SKM-1 treated with dmso at 0.1 percent for 144 hours (cell line): ENCODE results near the gene ZSCAN16.

ENCODE experiments used
- DNase-seq: peaks from one replicate; lab custom pipeline; 2025; ENCODE audit not compliant: unreplicated experiment; lab: John Stamatoyannopoulos, UW

Gene ZSCAN16

DNA sequence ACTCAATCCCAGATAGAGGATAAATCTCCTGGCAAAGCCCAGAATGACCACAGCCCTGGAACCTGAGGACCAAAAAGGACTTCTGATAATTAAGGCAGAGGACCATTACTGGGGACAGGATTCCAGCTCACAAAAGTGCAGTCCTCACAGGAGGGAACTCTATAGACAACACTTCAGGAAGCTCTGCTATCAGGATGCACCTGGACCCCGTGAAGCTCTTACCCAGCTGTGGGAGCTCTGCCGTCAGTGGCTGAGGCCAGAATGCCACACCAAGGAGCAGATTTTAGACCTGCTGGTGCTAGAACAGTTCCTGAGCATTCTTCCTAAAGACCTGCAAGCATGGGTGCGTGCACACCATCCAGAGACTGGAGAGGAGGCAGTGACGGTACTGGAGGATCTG is 992 bp downstream of the ZSCAN16 start:
- no peak for DNase-seq

DNA sequence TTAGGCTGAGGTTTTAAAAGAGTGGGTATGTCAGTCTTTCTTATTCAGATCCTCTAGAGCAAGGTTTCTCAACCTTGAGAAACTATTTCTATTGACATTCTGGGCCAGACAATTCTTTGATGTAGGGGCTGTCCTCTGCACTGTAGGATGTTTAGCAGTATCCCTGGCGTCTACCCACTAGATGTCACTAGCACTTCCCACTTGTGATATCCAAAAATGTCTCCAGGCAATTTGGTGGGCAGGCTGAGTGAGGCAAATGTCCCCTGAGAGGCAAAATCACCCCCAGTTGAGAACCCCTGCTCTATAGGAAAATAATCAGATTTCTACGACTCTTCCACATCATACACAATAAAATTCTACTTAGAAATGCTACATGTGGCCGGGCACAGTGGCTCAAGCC is 9.6 kb downstream of the ZSCAN16 start:
- DNase-seq: peak; percentile 22

DNA sequence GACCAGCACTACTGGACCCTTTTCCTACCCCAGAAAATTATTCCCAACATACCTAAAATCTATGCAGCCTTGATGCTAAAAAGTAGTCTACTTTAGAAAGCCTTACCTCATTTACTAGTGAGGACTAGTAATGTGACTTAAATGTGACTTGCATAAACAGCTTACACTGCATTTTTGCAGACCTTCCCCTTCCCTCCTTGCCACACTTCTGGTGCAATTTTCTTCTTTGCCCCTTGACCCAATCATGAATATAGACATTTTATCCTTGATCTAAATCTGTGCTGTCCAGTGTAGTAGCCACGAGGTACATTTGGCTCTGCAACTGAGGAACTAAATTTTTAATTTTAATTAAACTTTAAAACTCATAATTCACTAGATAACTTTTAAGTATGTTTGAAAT is 10.3 kb downstream of the ZSCAN16 start:
- no peak for DNase-seq

DNA sequence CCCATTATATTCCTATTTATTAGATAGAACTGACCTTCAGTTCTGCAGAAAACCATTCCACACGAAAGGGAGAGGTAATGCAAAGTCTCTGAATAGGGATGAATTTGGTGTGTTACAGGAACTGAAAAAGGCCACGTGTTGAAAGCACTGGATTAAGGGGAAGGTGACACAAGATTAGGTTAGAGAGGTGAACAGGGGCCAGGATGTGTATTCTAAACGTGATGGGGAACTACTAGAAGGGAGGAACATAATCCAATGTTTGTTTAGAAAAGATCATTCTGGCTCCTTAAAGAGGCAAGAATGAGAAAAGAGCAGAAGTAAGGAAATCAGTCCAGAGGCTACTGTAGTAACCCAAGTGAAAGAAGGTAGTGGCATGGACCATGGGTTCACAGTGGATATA is 11.0 kb downstream of the ZSCAN16 start:
- DNase-seq: peak; percentile 5

DNA sequence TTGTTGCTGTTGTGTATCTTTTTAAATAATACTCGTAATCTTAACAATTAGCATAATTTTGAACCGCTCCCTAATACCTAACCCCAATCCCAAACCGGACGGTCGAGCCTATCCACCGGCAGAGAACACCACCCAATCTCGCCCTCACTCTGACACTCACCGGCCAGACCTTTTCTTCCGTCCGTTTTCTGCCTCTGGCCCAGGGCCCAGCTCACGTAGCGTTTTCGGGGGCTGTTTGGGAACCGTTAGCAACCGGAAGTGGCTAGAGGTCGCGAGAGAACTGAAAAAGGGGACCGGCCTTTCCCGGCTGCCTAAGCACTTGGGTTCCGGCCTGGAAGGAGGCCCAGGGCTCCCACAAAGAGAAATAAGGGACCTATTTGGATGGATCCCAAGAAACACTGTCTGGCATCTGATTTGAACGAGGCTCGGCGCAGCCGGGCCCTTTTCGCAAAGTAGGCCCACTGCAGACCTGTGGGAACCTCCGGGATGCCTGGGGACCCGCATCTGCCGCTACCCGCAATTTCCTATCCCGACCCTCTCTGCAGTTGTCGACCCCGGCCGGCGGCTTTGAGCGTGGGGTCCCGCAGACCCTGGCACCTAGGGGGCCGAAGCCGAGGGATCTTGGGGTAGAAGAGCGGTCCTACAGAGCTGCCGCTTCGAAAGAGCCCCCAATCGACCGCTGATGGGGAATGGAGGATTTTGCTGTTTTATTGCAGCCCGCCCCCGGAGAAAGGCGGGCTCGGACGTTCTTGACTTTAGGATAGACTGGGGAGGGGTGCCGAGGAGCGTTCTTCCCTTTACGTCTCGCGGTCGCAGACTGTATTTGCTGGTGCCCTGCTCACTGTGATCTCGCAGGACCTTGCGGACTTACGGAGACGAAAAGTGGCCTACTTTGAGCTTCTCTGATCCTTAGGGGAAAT is 12.4 kb downstream of the ZSCAN16 start:
- peak; percentile 83 for DNase-seq

DNA sequence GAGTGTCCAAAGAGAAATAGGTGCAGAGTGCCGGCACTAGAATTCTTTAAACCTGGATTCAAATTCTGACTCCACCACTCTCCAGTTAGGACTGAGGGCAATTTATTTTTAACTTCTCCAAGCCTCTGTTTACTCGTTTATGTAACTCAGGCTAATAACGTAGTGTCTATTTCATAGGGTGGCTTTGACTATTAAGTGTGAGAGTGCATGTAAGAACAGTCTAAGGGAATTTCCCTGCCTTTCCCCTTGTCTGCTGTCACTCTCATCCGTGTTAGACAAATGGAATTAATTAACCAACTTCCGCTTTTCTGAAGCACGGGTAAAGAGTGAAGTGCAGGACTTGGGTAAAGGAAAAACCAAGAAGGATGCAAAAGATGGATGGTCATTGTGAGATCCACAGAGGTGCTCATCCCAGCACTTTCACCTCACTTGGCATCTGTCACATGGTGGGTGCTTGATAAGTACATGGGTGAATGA is 13.1 kb downstream of the ZSCAN16 start:
- DNase-seq: peak; percentile 36

DNA sequence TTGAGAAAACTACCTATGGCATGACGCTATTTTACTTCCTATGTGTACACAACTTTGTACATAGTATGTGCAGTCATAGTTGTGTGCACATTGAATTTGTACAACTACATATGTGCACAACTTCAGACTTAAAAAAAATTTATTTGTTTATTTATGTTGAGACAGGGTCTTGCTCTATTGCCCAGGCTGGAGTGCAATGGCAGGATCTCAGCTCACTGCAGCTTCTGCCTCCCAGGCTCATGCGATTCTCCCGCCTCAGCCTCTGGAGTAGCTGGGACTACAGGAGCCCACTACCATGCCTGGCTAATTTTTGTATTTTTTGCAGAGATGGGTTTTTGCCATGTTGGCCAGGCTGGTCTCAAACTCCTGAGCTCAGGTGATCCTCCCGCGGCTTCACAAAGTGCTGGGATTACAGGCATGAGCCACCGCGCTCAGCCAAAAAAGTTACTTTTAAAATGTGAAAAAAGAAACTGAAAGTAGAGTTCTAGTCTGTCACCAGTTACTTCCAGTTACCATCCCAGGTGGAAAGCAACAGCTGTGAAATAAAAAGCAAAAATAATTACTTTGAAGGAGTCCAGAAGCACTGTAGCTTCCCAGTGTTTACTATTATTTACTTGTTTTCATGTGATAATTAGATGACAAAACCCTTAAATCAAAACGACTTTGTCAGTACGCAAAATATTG is 15.6 kb downstream of the ZSCAN16 start:
- DNase-seq: no peak

DNA sequence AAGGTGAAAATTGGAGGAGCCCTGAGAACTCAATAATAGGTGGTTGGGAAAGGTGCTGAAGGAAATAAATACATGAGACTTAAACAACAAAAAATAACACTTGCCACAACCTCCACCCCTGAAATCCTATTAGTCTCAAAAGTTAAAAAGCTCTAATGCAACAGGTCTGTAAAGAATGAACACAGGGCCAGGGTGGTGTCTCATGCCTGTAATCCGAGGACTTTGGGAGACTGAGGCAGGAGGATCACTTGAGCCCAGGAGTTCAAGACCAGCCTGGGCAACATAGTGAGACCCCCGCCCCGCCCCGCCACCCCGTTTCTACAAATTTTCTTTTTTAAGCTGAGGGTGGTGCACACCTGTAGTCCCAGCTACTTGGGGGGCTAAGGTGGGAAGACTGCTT is 16.2 kb downstream of the ZSCAN16 start:
- DNase-seq: no peak

DNA sequence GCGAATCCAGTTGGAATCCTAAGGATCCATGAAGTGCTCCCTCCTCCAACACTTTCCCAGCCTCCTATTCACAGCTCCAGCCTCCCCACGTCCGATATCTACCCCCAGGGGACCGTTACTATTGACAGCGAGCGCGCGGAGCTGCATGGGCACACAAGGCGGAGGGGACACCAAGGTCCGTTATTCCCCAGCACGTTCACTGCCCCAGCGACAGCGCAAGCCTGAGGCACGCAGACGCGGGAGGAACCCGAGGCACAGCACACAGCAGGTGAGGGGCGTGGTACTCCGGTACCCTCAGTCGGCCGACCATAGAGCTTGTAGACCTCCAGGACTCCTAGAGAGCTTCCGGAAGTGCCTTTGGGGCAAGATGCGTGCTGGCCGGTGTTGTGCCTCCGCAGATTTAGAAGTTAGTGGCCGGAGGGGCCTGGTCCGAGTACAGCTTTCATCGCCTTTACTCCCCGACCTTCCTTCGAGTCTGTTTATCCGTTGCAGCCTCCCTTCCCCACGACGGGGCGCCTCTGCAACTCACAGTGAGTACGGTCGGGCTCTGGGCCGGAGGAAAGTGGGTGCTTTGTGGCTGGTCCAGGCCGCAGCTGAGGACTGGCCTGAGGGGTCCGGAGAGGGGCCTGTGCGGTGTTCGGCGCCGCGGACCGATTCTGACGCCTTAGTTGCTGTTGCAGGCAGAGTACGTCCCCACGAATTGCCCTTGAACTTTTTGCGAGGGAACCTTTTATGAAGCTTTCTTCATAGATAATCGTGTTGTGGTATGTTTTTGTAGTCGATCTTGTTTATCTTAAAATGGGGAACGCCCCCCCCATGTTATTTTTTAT is 17.3 kb downstream of the ZSCAN16 start, which contains the start of gene ZKSCAN8:
Gene ZKSCAN8, plus strand, starts transcription at position 384 of the 830 bp plus-strand sequence. CDS start 6,525 bp downstream, outside the sequence.
- peak; percentile 76 for DNase-seq

DNA sequence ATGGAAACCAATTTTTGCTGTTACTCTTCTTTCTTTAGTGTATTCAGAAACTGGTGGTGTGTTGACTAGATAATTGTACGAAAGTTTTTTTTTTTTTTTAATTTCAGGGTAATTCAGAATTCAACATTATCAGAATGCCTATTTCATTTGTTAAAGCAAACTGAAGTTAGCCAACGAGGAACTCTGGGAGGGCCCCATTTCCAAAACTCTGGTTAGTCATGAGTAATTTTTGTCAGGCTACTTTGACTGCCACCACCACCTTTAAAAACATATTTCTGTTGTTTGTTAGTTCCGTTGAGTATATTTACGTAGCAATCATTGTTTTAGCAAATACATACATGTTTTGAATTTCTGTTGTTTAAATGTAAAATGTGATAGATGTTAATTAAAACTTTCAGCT is 18.0 kb downstream of the ZSCAN16 start:
- DNase-seq: no peak

DNA sequence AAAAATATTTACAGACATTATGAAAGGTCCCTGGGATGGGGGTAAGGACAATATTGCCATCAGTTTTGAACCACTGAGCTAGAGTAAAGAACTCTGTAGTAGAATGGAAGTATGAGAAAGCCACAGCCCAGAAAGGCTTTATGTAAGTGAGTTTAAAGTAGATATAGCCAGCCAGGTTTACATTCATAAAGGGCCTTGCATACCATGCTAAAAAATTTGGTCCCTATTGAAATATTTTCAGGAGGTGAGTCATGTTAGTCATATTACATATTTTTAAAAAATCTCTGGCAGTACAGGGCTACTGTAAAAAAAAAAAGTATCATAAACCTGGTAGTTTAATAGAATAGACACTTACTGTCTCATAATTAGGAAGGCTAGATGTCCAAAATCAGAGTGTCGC is 20.8 kb downstream of the ZSCAN16 start:
- DNase-seq: no peak

DNA sequence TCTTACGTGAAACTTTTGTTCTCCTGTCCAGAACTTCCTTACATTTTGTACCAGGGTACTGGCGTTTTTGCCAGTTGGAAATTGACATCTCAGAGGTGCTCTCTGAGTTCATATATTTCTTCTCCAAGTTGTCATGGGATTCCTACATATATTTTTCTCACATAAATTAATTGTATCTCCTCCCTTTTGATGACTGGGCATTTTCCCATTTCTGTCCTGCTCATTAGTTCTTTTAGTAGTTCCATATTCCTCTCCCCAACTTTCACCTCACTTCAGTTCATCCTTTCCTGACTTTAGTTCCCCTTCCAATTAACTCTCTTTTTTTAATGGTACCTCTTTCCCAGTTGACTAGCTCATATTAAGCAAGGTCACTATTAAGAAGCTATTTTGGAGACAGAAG is 28.1 kb downstream of the ZSCAN16 start:
- no peak for DNase-seq

DNA sequence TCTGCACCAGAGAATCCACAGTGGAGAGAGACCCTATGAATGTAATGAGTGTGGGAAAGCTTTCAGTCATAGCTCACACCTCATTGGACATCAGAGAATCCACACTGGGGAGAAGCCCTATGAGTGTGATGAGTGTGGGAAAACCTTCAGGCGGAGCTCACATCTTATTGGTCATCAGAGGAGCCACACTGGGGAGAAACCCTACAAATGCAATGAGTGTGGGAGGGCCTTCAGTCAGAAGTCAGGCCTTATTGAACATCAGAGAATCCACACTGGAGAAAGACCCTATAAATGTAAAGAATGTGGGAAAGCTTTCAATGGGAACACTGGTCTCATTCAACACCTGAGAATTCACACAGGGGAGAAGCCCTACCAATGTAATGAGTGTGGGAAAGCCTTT is 29.1 kb downstream of the ZSCAN16 start:
- DNase-seq: no peak

DNA sequence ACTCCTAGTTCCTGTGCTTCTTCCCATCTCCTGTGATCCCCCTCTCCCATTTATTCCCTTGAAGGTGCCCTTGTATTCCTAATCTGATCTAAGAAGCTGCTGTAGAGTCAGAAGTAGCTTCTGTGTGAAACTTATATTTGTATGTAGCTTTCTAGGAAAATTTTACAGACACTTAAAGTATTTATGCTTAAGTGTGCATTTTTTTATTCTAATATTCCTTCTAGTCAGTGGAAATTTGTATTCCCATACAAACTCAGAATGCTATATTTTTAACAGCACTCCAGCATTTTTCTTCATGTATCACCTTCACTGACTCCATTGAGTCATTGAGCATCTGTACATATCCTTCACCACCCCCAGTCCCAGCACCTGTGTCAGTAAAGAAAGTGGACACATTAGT is 29.9 kb downstream of the ZSCAN16 start:
- no peak for DNase-seq

DNA sequence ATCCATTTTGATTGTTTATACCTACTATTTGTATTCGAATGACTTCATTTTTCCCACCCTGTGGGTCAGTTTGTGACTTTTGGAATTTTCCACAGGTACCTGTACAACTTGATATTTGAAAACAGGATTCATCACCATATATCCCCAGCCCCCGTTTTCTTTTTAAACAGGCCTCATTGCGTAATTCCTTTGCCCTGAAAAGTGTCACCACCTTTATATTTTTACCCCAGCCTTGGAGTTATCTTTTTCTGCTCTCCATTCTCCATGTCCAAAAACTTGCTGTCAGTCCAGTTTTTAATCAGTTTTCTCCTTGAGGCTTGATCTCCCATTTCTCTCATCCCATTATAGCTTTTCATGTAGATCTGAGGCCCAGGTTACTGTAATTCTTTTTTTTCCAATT is 33.9 kb downstream of the ZSCAN16 start:
- DNase-seq: no peak

DNA sequence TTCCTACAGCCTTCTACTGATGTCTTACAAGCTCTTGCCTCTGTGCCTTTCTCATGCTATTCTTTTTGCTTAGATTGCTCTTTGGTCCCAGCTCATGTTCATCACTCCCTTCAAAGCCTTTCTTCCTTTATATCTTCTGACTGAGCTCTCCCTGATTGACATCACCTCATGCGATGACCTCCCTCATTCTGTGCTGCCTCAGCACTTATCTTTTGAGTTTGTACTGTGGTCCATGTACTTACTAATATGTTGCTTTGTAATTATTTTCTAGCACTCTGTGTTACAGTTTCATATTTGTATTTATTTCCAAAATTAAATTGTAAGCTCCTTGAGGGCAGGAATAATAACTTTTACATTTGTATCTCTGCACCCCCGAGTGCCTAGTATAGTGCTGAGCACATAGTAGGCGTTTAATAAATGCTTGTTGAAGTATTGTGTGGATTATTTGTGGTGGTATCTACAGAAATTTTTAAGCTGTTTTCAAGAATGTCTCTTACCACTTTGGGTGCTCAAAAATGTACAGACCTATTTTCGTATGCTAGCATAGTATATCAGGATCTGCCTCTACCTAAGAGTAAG is 34.7 kb downstream of the ZSCAN16 start:
- DNase-seq: no peak

DNA sequence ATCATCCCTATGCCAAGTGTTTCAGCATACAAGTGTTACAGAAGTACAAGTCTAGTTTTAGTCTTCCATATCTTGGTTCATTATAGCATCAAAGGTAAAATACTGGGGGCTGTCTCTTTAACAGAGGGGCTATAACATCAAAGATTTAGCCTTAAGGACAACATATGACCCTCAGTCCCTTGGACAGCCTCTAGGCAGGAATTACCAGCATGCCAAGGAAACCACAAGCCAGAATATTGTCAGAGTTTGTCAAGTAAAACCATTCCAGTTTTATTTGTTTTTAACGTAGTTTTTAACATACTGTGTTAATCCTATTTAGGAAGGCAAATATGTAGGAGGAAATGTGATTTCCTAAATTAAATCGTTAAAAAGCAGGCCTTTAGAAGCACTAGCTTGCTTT is 35.8 kb downstream of the ZSCAN16 start:
- no peak for DNase-seq

DNA sequence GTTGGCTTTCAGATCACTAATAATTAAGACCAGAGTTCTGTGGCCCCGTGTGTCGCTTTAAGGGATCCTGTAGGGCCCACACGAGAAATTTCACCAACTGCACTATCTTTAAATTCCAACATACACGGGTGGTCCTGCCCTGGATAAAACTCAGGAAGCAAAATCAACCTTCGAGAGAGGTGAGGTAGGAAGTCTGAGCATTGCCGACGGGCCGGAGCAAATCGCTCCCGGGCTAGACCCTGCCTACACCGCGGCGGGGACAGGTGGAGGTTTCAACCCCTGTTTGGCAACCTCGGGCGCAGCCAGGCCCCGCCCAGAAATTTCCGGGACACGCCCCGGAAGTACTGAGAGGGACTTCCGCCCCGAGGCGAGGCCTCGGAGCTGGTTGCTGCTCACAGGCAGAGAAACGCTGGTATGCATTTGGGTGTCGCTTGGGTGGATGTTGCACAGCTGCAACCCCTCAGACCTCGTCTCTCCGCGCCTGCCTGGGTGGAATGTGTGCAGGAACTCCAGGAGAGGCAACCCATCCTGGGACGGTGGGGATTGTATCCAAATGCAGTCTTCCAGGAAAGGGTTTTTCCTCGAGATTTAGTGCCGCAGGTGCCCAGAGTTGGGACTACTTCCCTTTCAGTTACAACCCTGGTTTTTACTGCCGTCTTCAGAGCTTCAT is 37.1 kb downstream of the ZSCAN16 start:
- no peak for DNase-seq

DNA sequence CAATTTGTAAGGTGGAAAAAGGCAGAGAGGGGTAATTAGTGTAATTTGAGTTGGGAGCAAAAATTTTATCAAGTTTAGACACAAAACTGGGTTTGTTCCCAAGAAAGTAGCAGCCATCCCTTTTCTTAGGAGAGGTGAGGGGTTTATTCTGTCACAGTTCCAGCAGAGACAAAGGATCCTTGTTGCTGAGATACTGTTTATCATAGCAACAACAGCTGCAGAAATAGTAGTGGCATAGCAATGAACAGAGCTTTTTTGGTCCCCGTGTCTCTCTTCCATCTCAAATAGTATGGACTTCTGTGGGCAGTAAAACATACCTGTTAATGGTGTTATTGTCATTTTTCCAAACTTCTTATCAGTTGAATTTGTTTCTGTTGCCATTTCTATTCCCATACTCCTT is 41.2 kb downstream of the ZSCAN16 start:
- DNase-seq: no peak

DNA sequence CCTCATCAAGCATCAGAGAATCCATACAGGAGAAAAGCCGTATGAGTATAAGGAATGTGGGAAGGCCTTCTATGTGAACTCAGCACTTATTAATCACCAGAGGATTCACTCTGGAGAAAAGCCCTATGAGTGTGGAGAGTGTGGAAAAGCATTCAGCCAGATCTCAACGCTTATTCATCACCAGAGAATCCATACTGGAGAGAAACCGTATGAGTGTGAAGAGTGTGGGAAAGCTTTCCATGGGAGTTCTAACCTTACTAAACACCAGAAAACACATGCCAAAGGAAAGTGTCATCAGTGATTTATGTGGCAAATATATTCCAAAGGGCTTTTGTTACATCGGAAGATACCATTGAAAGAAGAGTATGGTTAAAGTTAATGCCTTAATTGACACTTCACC is 42.7 kb downstream of the ZSCAN16 start:
- no peak for DNase-seq
